CD4-positive, CD25-positive, alpha-beta regulatory T cell (primary cell): ENCODE results near the gene TTC7B. TPM values are rescaled to one million over a fixed set of nuclear protein-coding genes. Genes with fewer than 3 reads are reported as not detected.
"Not testable (repeated sequence)": the region's sequence is repeated elsewhere in the genome, so short reads cannot be mapped to it uniquely, and the experiment has no call there.

Experiments
- ATAC-seq, 2 donors: fragments of 150-1000 bp; cut with Tn5 transposase; one replicate each; pipeline ENCODE4 v1.10.0; 2021; ENCODE audit warnings: low read depth in 2 of 2, moderate number of reproducible peaks in 2 of 2, moderate library complexity in 1 of 2
- DNase-seq, 3 donors: peaks; one replicate each; pipeline versions ENCODE4 v3.0.0 to v3.0.0-alpha.2; 2012 to 2022; ENCODE audit warnings: mixed read lengths in 1 of 3
- H3K27ac ChIP-seq: one replicate; pipeline ENCODE4 v1.7.0; 2013; ENCODE audit warnings: mild to moderate bottlenecking, low read length; ENCODE audit not compliant: insufficient read depth, poor library complexity, severe bottlenecking
- H3K27me3 ChIP-seq: one replicate; pipeline ENCODE4 v1.7.0; 2013; ENCODE audit warnings: low read length; ENCODE audit not compliant: control insufficient read depth, insufficient read depth
- H3K36me3 ChIP-seq: one replicate; pipeline ENCODE4 v1.7.0; 2013; ENCODE audit warnings: mild to moderate bottlenecking, low read length, moderate library complexity; ENCODE audit not compliant: control insufficient read depth, insufficient read depth
- H3K4me1 ChIP-seq: 2 replicates; pipeline ENCODE4 v1.7.0; 2013; ENCODE audit warnings: mild to moderate bottlenecking, low read length; ENCODE audit not compliant: insufficient read depth, control insufficient read depth, poor library complexity, severe bottlenecking
- H3K4me3 ChIP-seq: one replicate; pipeline ENCODE4 v1.7.0; 2013; ENCODE audit warnings: low read depth, mild to moderate bottlenecking, low read length, moderate library complexity
- H3K9me3 ChIP-seq, 2 experiments: 1 replicate in 1 of 2; 2 replicates in 1 of 2; pipeline ENCODE4 v1.7.0; 2013; ENCODE audit warnings: low read length in 2 of 2, mild to moderate bottlenecking in 1 of 2, moderate library complexity in 1 of 2; ENCODE audit not compliant: control insufficient read depth in 2 of 2
- H3K27ac Mint-ChIP-seq, 3 donors: one replicate each; pipeline ENCODE4 v1.8.0; 2020 to 2022; ENCODE audit warnings: mild to moderate bottlenecking in 3 of 3, mixed read lengths in 3 of 3, moderate library complexity in 2 of 3
- H3K27me3 Mint-ChIP-seq: one replicate; pipeline ENCODE4 v1.8.0; 2022; ENCODE audit warnings: mild to moderate bottlenecking, mixed read lengths
- H3K36me3 Mint-ChIP-seq: one replicate; pipeline ENCODE4 v1.8.0; 2020; ENCODE audit warnings: mixed read lengths
- H3K4me1 Mint-ChIP-seq, 4 donors: one replicate each; pipeline ENCODE4 v1.8.0; 2020 to 2022; ENCODE audit warnings: mixed read lengths in 4 of 4, mild to moderate bottlenecking in 1 of 4
- H3K4me3 Mint-ChIP-seq, 4 donors: one replicate each; pipeline ENCODE4 v1.8.0; 2020 to 2022; ENCODE audit warnings: mild to moderate bottlenecking in 4 of 4, mixed read lengths in 4 of 4, moderate library complexity in 3 of 4
- H3K9me3 Mint-ChIP-seq, 7 donors: one replicate each; pipeline ENCODE4 v1.8.0; 2020 to 2022; ENCODE audit warnings: mixed read lengths in 7 of 7, mild to moderate bottlenecking in 3 of 7, moderate library complexity in 2 of 7
- polyA plus RNA-seq, 4 donors: library from polyadenylated mRNA; unstranded; fragments of 300-500 nt; fragmentation: Illumina TruSeq; gene quantifications; one replicate each; pipeline ENCODE4 v1.2.3, GENCODE V29; 2021
- total RNA-seq: library from RNA; stranded (reverse); gene quantifications from one replicate; pipeline ENCODE4 v1.2.3, GENCODE V29; 2022

The TTC7B gene
- total and polyA plus RNA-seq, 5 donors from 2014 or later, result 0.88 to 7.8 (median 1.0) TPM

DNA sequence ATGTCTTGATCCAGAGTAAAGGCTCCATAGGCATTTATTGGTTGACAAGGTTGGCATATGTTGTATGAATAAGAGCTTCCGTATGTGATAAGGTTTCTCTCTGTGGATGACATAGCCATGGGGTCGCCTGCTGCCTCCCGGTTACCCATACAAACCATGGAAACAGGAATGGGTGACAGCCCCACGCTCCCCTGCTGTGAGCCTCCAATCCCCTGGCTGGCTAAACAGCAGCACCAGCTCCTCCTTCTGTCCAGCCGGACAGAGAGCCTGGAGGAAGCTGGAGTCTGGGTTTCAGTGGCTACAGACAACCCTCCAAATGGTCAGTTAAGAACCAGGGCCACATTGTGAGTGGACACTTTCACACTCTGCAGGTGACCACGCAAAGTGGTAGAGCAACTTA is 288.3 kb downstream of the TTC7B start:
- no peak overlapping the region for H3K27ac Mint-ChIP-seq
- H3K4me1 Mint-ChIP-seq, result no peaks in the 10 kb centered on the region
- peaks cover 3% of the 10 kb centered on the region for H3K36me3 Mint-ChIP-seq
- H3K27me3 Mint-ChIP-seq, result no peaks in the 10 kb centered on the region
- Histone ChIP-seq H3K4me3 (no peak overlapping the region), H3K9me3 (peaks cover 0 to 4% of the 10 kb centered on the region in 2 experiments), H3K27ac (no peak overlapping the region), H3K27me3 (no peaks in the 10 kb centered on the region), H3K4me1 (no peaks in the 10 kb centered on the region), H3K36me3 (no peaks in the 10 kb centered on the region)
- H3K4me3 Mint-ChIP-seq, result no peak overlapping the region
- ATAC-seq, result no peak
- H3K9me3 Mint-ChIP-seq, result peaks cover 0 to 13% (median 3%) of the 10 kb centered on the region in 7 donors
- no peak for DNase-seq

GRCh38 chr14:90526536-90526935 is 289.7 kb downstream of the TTC7B start:
- not testable (repeated sequence) for H3K4me3 Mint-ChIP-seq, H3K4me3 ChIP-seq, H3K27me3 Mint-ChIP-seq, DNase-seq, H3K27ac ChIP-seq, H3K36me3 Mint-ChIP-seq, H3K4me1 Mint-ChIP-seq, H3K4me1 ChIP-seq, H3K36me3 ChIP-seq, ATAC-seq, H3K27me3 ChIP-seq, H3K27ac Mint-ChIP-seq, H3K9me3 ChIP-seq
- peaks cover 0 to 13% (median 3%) of the 10 kb centered on the region in 7 donors for H3K9me3 Mint-ChIP-seq

GRCh38 chr14:90525353-90526028 is 290.7 kb downstream of the TTC7B start:
- H3K4me3 ChIP-seq, H3K4me3 Mint-ChIP-seq, H3K27ac ChIP-seq, DNase-seq, H3K9me3 ChIP-seq, H3K27me3 Mint-ChIP-seq, H3K36me3 Mint-ChIP-seq, H3K27ac Mint-ChIP-seq, H3K4me1 Mint-ChIP-seq, H3K27me3 ChIP-seq, H3K36me3 ChIP-seq, H3K4me1 ChIP-seq: not testable (repeated sequence)
- H3K9me3 Mint-ChIP-seq, result peaks cover 0 to 13% (median 3%) of the 10 kb centered on the region in 7 donors
- ATAC-seq, result peak in 1 of 2 donors; percentile 28

DNA sequence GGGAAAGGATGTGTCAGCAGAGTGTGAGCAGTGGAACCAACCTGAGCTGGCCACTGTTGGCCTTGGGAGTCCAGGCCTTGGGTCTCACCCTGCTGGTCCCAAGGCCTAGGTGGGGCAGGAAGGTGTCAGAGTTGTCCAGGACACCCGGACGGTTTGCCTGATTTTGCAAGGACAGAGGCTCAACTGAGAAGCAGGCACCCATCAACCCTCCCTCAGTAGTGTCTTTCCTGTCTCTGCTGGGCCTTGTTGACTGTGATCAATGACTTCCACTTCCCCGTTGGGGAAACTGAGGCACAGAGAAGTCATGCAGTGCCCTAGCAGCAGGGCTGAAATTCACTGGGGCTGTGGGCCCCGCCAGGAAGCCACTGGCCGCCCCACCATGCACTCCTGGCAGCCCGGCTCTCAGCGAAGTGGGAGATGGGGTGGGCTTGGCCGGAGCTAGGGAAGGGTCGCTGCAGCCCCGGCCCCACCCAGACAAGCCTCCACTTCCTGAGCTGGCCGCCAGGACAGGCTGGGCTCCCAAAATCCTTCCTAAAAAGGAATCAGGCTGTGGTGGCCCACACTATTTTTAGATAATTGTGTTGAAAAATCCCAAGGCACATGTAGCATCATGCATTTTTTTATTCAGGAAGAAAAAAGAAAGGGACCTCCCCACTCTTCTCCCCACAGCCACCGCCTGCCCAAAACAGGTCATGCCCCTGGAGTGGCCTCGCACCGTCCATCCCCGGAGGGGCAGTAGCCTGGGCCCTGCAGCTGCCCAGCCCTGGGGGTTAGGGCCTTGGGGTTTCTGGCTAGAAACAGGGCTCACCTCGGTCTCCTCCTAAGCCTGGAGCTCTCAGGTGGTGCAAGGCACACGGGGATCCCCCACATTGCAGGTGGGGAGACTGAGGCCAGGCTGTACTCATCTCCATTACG is 292.0 kb downstream of the TTC7B start:
- Mint-ChIP-seq H3K4me1 (no peaks in the 10 kb centered on the region), H3K36me3 (peaks cover 3% of the 10 kb centered on the region), H3K27ac (no peak overlapping the region), H3K4me3 (no peak overlapping the region), H3K27me3 (no peaks in the 10 kb centered on the region), H3K9me3 (peaks cover 0 to 13% (median 3%) of the 10 kb centered on the region in 7 donors)
- Histone ChIP-seq H3K4me1 (no peaks in the 10 kb centered on the region), H3K27ac (no peak overlapping the region), H3K36me3 (no peaks in the 10 kb centered on the region), H3K9me3 (peaks cover 0 to 4% of the 10 kb centered on the region in 2 experiments), H3K4me3 (no peak overlapping the region), H3K27me3 (no peaks in the 10 kb centered on the region)
- ATAC-seq (no peak), DNase-seq (no peak)

DNA sequence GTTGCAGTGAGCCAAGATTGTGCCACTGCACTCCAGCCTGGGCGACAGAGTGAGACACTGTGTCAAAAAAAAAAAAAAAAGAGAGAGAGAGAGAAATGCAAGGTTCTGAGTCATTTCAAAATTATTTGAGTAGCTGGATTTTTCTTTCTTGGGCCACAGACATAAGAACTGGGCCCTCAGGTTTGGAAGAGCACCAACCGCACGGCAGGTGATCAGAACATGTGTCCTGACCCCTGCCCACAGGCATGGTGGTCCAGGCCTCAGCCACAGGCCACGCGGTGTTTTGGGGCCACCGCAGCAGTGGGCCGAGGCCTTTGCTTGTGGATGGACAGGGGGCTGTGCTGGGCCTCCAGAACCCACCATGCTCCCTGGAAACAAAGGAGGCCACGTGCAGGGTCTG is 292.7 kb downstream of the TTC7B start:
- H3K4me1 Mint-ChIP-seq, result no peaks in the 10 kb centered on the region
- Histone ChIP-seq H3K36me3 (no peaks in the 10 kb centered on the region), H3K27me3 (no peaks in the 10 kb centered on the region), H3K27ac (no peak overlapping the region), H3K9me3 (peaks cover 0 to 4% of the 10 kb centered on the region in 2 experiments), H3K4me3 (no peak overlapping the region), H3K4me1 (no peaks in the 10 kb centered on the region)
- no peak for ATAC-seq
- H3K27me3 Mint-ChIP-seq, result peaks cover 4% of the 10 kb centered on the region
- H3K27ac Mint-ChIP-seq, result no peak overlapping the region
- no peak overlapping the region for H3K4me3 Mint-ChIP-seq
- H3K9me3 Mint-ChIP-seq, result peaks cover 0 to 13% (median 3%) of the 10 kb centered on the region in 7 donors
- H3K36me3 Mint-ChIP-seq, result peaks cover 3% of the 10 kb centered on the region
- DNase-seq, result no peak

GRCh38 chr14:90522571-90523191 is 293.5 kb downstream of the TTC7B start:
- Histone ChIP-seq H3K4me3 (no peak overlapping the region), H3K9me3 (peaks cover 0 to 4% of the 10 kb centered on the region in 2 experiments), H3K27me3 (no peaks in the 10 kb centered on the region), H3K36me3 (no peaks in the 10 kb centered on the region), H3K4me1 (no peaks in the 10 kb centered on the region), H3K27ac (no peak overlapping the region)
- H3K4me1 Mint-ChIP-seq, result no peaks in the 10 kb centered on the region
- H3K27ac Mint-ChIP-seq, result no peak overlapping the region
- H3K36me3 Mint-ChIP-seq, result peaks cover 3% of the 10 kb centered on the region
- DNase-seq (no peak), ATAC-seq (no peak)
- peaks cover 4% of the 10 kb centered on the region for H3K27me3 Mint-ChIP-seq
- peaks cover 0 to 13% (median 3%) of the 10 kb centered on the region in 7 donors for H3K9me3 Mint-ChIP-seq
- no peak overlapping the region for H3K4me3 Mint-ChIP-seq

GRCh38 chr14:90521930-90522483 is 294.2 kb downstream of the TTC7B start:
- H3K4me3 ChIP-seq, result no peak overlapping the region
- Mint-ChIP-seq H3K27me3 (peaks cover 4% of the 10 kb centered on the region), H3K27ac (no peak overlapping the region), H3K36me3 (peaks cover under 1% of the 10 kb centered on the region), H3K4me1 (no peaks in the 10 kb centered on the region), H3K4me3 (no peak overlapping the region), H3K9me3 (peaks cover 0 to 11% (median 2%) of the 10 kb centered on the region in 7 donors)
- peaks cover 0 to 3% of the 10 kb centered on the region in 2 experiments for H3K9me3 ChIP-seq
- no peak for ATAC-seq
- no peaks in the 10 kb centered on the region for H3K4me1 ChIP-seq
- H3K27ac ChIP-seq, result no peak overlapping the region
- no peaks in the 10 kb centered on the region for H3K27me3 ChIP-seq
- no peak for DNase-seq
- H3K36me3 ChIP-seq, result no peaks in the 10 kb centered on the region
